HG02610 (cell line): ENCODE data around the gene WNT6.
"Not testable (repeated sequence)": the region's sequence is repeated elsewhere in the genome, so short reads cannot be mapped to it uniquely, and the experiment has no call there.

ENCODE experiments used
- ATAC-seq: cut with Tn5 transposase; IDR thresholded peaks from one replicate; pipeline ENCODE4 v1.9.1; 2021; ENCODE audit warnings: mild to moderate bottlenecking, moderate library complexity; ENCODE audit not compliant: unreplicated experiment

WNT6 gene

DNA sequence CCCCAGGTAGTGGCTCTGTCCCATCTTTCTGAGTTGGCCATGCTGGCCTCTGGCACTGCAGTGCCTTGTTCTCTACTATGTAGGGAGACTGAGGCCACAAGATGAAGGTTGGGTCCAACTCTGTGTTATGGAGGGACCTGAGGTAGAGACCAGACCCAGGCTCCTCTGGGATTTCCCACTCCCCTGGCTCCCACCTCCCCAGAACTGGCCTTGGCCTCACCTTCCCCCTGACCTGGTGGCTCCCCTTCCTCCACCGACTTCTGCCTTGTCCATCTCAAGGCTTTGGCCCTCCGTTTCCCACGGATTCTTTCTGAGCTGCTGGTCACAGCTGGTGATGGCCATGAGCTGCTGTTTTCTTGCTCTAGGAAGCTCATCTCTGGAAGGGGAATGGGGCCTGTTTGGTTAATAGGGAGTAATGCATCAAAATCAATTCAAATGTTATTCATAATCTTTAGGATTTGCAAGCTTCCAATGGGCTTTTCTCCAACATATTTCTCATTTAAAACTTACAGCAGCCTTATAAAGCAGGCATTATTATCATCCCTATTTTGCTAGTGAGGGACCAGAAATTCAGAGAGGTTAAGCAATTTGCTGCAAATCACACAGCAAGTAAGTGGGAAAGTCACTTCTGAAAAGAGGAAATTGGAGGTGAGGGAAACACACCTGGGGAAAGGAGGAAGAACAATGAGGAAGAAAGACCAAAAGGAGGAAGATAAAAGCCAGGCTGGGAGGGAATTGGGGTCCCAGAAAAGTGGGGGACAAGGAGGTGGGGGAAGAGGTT, 28.9 kb upstream of the WNT6 start:
- ATAC-seq: no peak

DNA sequence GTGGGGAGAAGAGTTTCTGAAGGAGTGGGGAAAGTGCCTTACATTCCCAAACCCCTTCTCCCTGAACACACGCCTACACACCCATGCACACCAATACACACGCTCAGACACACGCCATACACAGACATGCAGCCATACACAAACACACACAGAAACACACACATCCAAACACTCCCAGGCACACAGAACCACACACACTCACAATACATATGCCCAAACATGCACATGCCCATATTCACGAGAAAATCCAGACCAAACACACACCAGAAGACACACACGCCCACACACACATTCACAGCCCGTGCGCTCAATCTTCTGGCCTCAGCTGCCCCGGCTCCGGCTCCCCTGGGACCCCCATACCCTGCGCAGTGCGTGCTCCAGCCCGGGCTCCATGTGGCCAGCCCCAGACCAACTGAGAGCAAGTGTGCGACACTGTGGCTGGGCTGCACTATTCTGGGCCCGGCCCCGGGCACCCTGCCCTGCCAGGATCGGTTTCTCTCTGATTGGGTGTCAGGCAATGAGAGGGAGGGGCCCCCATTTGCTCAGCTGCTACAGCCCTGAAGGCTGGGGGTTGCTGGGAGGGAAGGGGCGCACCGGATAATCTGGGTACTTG, 28.1 kb upstream of the WNT6 start, which contains the start of gene PRKAG3:
Gene PRKAG3 (minus strand): TSS at position 426 of the 613 bp plus-strand sequence.
- no peak for ATAC-seq

DNA sequence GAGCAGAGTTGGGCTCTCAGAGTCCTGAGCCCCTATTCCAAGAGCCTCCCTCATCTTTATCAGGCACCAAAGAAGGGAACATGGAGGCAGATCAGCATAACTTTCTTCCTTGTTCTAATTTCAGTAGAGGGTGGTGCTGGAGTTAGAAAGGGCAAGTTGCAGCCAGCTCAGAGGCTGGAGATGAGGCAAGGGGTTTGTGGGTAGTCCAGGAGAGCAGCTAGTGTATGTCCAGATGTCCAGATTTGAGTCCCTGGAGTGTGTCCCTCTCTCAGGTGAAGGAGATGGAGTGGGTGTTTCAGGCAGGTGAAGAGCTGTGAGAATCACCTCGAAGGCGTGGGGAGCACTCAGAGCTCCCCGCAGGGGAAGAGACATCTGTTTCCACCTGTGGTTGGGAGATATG, 27.5 kb upstream of the WNT6 start:
- ATAC-seq: no peak

DNA sequence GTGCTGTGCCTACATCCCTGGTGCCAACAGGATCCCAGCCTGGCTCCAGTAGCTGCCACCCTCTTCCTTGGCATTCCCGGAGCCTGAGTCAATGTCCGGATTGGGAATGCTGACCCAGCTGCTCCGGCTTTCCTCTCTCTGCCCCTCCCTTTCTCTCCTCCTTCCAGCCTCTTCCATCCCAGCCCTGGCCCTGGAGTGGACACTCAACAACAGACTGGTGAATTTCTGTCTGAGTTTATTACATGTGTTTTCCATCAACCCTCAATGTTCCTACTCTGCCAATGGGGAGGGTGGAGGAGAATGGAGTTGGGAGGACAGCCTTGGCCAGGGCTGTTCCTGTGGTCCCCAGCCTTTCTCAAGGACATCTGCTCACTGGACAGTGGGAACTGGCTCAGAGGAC, 27.1 kb upstream of the WNT6 start:
- no peak for ATAC-seq

DNA sequence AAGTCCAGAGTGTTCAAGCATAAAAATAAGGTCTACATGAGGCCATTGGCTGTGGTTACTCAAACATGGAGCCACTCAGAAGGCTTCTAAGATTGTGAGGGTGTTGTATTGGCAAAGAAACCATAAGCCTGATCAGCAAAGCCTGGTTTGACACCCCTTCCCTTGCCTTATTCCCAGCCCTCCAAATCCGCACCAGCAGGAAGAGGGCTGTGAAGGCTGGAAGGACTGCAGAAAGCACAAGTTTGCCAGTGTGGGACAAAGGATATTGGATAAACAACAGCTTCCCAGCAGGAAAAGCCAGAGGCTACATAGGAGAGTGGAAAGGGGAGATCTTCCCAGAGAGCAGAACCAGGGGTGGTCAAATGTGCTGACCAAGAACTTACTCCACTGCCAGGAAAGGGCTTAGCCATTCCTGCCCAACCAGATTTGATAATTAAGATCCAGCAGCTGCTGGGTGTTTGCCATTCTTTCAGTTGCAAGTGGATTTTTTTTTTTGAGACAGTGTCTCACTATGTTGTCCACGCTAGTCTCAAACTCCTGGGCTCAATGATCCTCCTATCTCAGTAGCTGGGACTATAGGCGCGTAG, 26.5 kb upstream of the WNT6 start:
- ATAC-seq: no peak

DNA sequence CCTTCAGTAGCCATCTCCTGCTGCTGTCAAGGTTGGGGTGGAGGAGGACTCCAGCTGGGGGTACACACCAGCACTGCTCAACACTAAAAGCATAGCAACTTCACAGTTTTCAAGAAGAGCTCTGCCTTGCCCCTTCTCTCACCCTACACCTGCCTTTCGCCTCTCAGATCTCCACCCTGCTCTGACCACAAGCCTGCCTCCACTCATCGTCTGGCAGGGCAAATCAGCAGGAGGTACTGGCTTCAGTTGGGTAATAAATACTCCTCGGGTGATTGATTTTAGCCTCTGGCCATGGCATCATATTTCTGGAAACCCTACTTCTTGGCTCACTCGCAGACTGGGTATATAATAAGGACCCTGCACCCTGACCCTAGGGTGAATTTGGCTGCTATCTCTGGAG, 24.9 kb upstream of the WNT6 start:
- no peak for ATAC-seq

DNA sequence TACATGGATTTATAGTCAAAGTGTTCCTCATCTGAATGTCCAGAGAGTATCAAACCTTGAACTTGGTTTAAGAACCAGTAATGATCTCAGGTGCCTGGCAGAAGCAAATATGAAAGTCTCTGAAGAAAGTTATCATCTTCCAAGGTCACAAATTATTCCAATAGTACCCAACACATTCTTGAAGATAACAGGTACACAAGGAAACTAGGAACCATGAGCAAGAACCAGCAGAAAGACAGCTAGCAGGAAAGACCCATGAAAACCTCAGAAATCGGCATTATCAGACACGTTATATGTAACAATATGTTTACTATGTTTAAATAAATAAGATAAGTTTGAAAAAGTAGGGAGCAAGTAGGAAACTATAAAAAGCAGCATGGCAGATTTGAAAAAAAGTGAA, 22.1 kb upstream of the WNT6 start:
- ATAC-seq: no peak

DNA sequence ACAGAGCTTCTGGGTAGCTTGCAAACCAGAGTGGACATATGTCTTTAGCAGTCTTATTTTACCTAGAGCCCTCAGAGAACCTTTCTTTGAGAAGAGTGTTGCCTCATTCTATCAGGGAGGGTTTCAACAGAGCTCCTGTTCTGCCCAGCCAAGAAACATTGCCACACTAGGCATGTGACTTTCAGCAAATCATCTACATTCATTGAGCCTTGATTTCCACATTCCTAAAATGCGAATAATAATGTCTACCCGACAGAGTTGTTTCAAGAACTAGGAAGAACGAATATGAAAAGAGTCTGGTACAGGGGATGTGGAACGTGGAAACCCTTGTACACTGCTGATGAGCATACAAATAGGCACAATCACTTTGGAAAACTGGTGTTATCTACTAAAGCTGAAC, 20.2 kb upstream of the WNT6 start:
- ATAC-seq: no peak

DNA sequence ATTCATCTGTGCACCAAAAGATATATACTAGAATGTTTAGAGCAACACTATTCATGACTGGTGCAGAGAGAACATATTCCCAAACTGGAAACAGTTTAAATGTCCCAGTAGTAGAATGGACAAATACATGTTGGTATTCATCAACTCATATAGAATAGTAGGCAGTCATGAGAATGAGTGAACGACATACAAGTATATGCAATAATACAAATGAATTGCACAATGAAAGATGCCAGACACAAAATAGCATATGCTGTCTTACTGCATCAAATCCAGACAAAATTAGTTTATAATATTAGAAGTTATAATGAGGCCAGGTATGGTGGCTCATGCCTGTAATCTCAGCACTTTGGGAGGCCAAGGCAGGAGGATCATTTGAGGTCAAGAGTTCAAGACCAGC, 19.7 kb upstream of the WNT6 start:
- no peak for ATAC-seq

DNA sequence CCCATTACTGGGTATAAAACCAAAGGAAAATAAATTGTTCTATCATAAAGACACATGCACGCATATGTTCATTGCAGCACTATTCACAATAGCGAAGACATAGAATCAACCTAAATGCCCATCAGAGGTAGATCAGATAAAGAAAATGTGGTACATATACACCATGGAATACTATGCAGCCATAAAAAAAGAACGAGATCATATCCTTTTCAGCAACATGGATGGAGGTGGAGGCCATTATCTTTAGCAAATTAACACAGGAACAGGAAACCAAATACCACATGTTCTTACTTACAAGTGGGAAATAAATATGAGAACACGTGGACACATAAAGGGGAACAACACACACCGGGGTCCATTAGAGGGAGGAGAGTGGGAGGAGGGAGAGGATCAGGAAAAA, 15.3 kb upstream of the WNT6 start:
- ATAC-seq: not testable (repeated sequence)

DNA sequence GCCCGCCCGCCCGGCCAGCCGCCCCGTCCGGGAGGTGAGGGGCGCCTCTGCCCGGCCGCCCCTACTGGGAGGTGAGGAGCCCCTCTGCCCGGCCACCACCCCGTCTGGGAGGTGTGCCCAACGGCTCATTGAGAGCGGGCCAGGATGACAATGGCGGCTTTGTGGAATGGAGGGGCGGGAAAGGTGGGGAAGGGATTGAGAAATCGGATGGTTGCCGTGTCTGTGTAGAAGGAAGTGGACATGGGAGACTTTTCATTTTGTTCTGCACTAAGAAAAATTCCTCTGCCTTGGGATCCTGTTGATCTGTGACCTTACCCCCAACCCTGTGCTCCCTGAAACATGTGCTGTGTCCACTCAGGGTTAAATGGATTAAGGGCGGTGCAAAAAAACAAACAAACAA, 12.6 kb upstream of the WNT6 start:
- ATAC-seq: not testable (repeated sequence)

DNA sequence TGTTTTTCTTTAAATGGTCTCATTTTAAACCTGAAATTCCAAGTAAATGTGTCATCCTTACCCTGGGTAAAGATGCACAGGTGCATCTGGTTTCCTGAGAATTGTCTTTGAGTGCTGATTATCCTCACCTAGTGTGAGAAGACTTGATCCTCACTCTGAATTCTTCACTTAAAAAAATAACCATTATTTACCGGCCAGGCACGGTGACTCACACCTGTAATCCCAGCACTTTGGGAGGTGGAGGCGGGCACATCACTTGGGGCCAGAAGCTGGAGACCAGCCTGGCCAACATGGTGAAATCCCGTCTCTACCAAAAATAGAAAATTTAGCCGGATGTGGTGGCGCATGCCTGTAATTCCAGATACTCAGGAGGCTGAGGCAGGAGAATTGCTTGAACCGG, 9.9 kb upstream of the WNT6 start:
- no peak for ATAC-seq

DNA sequence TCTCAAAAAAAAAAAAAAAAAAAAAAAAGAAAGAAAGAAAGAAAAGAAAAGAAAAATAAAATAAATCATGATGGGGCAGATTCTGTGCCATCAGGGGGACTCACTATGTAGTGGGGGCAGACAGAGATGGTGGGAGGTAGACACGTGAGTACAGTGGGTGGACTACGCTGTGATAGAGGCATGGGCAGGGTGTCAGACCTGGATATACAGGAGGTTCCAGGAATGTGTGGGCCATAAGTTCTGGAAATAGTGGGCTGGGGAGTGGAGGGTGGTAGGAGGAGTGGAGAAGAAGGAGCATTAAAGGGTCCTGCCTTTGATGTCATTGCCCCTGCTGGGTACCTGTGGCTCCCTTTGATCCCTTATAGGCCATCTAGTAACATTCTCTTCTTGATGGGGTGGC, 8.8 kb upstream of the WNT6 start:
- no peak for ATAC-seq

DNA sequence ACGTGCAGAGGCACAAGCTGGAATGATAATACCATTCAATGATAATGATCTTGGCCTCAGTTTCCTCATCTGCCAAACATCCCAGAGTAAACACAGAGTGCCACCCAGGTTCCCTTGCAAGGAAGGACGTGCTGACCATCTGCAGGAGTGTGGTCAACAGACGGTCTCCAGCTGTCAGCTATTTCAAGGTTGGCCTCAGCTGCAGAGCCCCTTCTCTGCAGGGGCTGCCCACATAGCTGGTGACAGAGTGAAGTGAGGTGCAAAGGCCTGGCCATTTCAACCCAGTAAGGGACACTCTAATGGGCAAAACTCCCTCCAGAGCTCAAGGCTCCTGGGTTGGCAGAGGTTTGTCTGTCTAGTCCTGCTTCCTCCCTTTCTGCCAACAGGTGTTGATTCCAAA, 8.3 kb upstream of the WNT6 start:
- ATAC-seq: no peak

DNA sequence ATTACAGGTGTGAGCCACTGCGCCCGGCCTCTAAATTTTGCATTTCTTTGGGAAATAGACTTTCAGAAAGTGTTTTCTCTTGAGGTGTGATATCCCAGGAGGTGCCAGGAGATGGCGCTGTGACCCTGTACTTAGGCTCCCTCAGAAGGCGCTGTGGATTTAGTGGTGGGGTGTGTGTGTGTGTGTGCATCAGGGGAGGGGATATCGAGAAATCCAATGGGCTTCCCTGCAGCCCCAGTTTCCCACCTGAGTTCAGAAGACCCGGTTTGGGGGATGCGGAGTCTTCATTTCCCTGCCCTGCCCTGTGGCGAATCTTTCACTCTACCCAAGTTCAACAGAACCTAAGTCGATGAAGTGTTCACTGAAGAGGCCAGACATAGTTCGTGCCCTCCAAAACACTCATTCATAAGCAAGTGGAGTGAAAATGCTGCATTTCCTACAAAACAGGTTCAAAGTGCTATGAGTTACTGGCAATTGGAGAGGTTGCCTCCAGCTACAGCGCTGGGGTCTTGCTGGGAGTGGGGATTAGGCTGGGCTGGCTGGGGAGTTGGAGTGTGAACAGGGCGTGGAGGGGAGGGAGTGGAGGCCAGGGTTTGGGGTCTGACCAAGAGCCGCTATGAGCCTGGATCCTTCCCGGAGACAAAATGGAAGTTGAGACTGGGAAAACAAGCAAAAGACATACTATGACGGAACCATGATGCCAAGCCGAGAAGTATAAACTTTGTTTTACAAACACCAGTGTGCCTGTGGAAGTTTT, 6.5 kb upstream of the WNT6 start:
- no peak for ATAC-seq

DNA sequence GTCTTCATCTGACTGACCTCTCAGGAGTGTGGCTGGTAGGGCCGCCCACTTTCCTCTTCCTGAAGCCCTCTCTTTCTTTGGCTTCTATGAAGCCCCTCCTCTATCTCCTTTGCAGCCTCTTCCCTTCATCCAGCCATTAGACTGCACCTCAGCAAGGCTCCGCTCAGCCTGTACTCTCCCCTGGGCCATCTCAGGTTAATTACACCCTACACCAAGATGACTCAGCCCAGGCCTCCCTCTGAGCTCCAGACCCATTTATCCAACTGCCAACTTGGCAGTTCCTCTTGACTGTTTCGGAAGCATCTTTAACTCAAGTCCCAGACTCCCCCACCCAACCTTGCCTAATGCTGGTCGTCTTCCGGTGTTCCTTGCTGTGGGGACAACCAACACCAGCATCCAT, 5.8 kb upstream of the WNT6 start:
- ATAC-seq: no peak

DNA sequence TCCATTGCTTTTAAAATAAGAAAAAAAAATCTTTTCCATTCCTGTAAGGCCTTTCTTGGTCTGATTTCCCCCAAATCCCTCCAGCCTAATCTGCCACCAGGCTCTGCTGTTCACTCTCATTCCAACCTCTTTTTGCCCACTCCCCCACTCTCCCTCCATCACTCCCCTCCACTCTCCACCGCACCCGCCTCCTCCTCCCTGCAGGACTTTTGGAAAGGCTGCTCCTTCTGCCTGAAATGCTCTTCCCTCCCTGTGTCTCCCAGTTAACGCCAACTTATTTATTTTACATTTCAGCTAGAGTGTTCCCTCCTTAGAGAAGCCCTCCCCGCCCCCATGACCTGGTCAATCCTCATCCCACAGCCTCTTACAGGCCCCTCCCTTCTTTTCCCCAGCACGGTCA, 4.7 kb upstream of the WNT6 start:
- ATAC-seq: no peak

DNA sequence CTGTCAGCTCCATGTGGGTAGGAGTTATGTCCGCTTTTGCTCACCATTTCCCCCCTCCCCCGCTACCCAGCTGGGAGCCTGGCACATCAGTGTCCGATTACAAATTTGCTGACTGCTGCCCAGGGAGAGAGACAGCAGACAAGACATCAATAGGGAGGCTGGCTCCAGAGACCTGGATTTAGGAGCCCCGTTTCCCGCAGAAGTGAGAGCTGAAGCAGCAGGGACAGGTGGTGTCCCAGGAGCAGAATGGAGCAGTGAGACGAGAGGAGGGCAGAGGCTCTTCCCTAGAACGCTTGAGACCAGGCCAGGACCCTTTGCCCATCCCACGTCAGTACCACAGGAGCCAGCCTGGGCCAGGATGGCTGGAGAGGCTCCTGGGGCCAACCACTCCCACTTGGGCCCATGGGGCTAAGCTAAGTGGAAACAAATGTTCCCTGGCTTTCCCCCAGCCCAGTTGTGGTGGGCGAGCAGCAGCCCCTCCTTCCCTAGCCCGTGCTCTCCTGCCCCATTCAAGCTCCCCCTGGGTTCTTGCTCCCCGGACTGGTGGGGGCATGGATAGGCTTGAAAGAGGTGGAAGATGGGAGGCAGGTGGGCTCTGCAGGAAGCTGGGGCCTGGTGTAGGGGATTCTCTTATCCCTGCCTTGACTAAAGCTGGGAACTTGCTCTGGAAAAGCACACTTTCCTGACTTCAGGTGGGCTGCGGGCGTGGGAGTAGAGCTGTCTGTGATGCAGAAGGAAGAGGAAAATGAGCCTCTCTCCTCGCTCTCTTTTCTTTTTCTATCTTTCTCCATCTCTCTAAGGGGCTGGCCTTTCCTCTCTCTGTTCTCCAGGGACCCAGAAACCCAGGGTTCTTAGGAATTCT, 4.1 kb upstream of the WNT6 start:
- ATAC-seq: no peak

DNA sequence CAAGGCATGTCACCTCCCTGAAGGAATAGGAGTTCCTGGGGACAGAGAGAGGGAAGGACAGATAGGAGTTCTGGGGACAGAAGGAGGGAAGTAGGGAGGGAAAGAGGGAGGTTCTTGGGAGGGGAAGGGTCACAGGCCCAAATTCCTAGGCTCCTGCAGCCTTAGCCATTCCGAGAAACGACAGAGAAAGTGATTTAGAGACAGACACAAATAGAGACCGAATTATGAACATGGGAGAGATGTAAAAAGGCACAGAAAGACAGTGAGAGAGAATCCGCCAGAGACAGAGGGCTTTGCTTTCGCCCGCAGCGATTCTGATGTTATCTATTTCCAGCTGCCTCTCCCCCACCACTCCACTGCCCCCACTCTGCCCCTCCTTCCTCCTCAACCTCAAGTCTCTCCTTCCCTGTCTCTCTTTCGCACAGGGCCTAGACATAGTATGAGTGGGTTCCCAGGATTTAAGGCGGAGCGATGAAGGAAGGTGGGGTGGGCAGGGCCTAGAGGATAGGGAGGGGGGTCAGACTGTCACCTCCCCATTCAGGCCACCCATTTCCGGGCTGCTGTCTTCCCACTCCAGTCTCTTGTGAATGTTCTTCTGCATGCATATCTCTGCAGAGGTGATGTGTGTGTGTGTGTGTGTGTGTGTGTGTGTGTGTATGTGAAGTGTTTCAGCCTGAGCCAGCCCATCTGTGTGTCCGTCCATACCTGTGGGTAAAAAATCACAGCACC, 3.3 kb upstream of the WNT6 start:
- ATAC-seq: no peak

DNA sequence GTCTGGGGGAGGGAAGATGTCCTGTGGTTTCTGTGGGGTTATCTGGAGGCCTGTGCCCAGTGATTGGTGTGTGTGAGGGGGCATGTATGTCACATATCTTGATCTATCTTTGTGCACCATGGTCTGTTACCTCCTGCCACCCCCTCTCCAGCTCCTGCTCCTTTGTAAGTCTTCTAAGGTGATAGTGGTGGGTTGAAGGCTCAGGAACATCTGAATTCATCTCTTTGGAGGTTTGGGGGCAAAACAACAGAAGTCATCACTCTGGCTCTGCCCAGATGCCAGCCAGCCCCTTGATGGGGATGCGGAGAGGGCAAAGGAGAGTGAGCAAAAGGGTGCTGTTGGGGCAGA, 2.7 kb upstream of the WNT6 start:
- ATAC-seq: no peak
